ENCODE data around the gene MDFI.

MDFI gene

DNA sequence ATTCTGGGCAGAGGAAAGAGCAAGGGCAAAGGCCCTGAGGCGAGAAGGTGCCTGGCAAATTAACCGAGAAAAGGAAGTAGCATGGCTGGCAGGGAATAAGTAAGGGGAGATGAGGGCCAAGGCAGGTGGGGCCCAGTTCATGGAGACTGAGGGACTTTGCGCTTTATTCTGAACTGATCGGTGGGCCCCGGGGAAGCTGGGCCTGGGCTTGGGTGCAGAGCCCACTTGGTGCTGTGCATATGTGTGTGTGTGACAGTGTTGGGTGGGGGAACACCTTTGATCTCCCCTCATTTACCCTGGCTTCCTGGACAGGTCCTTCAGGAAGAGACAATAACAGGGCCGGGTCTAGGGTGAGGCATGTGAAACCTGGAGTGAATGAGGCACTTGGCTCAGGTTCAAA, 2.9 kb upstream of the MDFI start:
- no peak for DNase-seq

DNA sequence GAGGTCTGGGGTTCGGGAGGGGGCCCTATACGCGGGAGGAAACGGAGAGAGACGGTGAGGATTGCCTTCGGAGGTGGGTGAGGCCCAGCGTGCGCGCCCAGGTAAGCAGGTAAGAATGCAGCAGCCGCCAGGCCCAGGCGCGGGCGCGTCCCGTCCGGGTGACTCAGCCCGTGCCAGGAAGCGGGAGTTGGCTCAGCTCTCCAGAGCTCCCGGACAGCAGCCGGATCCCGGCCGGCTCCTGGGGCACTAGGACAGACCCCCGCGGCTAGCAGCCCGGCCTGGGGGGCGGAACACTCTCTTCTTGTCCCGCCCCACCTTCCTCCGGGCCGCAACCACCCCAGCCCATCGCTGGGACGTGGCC, 1.5 kb upstream of the MDFI start:
- no peak for DNase-seq

GRCh38 chr6:41637194-41638001, 870 bp upstream of the MDFI start:
- DNase-seq, result no peak

- no peak for DNase-seq
Observed at GRCh38 chr6:41638935-41639808, 904 bp downstream of the MDFI start.

GRCh38 chr6:41639809-41640371, 1.6 kb downstream of the MDFI start:
- no peak for DNase-seq

GRCh38 chr6:41640426-41640825, 2.2 kb downstream of the MDFI start:
- DNase-seq, result no peak

- DNase-seq, result no peak
Observed at GRCh38 chr6:41641352-41641925, 3.2 kb downstream of the MDFI start.

- DNase-seq, result no peak
Observed at GRCh38 chr6:41642090-41642959, 4.1 kb downstream of the MDFI start.

DNA sequence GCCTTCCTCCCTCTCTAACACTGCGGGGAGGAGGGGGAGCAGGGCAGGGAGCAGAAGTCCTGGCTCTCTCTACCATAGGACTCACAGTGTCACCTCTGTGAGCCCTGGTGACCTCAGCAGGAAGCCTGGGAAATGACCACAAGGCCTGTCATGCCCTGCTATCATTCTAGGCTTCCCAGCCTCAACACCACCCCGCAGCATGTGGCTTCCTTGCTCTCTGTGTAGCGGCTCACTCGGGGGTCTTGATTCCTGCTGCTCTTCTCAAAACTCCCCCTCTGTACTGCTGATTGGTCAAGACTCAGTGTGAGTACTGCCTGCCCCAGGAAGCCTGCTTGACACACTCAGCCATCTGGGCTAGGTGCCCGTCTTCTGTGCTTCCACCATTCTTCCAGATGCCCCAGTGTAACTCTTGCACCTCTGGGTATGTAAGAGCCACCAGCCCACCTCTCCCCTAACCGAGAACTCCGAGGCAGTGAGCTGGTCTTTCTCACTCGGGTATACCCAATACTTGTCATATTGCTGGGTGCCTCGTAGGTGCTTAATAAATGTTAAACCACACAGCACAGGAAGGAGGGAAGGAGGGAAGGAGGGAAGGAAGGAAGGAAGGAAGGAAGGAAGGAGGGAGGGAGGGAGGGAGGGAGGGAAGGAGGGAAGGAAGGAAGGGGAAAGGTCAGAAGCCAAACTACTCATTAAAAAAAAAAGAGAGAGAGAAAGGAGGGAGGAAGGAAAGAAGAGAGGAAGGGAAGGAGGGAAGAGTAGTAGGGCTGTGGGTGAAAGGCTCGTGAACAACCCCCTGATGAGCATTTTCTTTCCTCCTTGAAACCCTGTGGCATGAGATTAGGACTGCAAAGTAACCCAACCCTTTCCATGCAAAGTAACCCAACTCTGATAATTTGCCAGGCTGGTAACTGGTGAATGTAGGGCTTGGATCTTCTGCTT, 5.0 kb downstream of the MDFI start:
- DNase-seq, result no peak

DNA sequence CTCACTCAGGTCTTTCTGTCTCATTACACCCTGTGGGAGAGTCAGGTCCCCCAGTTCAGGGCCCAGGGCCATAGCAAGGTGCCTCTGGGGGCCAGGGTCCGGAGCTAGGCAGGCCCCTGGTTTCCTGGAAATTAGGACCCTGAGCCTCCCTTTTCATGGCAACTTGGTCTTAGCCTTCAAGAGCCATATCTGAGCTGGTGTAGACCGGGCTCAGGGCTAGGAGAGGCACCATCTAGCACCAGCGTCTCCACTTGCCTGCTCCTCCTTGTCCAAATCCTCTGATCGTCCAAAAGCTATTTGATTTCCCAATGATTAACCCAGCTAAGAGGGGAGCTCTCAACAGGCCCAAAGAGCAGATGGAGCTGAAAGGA, 5.6 kb downstream of the MDFI start:
- no peak for DNase-seq

- no peak for DNase-seq
Observed at GRCh38 chr6:41644297-41644879, 6.1 kb downstream of the MDFI start.

DNA sequence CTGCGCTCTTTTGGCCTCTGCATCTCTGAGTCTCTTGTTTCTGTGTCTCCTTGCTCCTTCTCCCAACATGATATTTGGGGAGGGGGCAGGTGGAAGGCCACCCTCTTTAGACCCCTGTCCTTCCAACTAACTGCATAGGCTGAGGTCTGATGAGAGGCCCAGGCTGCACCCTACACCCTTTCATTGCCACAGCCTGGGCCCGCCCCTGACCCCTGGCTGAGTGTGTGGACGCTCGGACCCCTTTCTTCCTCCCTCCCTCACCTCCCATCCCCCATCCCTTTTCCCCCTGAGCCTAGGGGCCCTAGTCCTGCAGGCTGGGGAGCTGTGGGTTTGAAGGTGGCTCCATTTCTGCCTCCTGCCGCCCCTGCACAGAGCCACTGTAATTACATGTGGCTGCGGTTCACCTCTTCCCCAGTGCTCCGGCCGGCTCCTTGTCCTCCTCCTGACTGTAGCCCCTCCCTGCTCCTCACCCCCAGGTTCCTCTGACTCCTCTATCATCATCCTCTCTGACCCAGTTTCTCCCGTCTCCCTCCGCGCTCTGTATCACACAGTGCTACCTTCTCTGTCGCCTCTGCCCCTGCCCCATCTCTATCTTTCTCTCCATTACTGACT, 6.8 kb downstream of the MDFI start:
- DNase-seq, result no peak

- no peak for DNase-seq
Observed at GRCh38 chr6:41646026-41646795, 7.9 kb downstream of the MDFI start.

- no peak for DNase-seq
Observed at GRCh38 chr6:41647061-41647511, 8.8 kb downstream of the MDFI start.

- DNase-seq, result no peak
Observed at GRCh38 chr6:41648070-41648585, 9.9 kb downstream of the MDFI start.

- no peak for DNase-seq
Observed at GRCh38 chr6:41648921-41649320, 10.7 kb downstream of the MDFI start.

- no peak for DNase-seq
Observed at GRCh38 chr6:41649596-41649995, 11.3 kb downstream of the MDFI start.

GRCh38 chr6:41650120-41650519, 11.9 kb downstream of the MDFI start:
- DNase-seq, result no peak

- DNase-seq, result no peak
Observed at GRCh38 chr6:41651246-41651961, 13.1 kb downstream of the MDFI start.

All from NCI-H1417 treated with DMSO at 0.1 percent for 48 hours (cell line).